ENCODE data around the gene TXK. TPM values are rescaled to one million over a fixed set of nuclear protein-coding genes. Genes with fewer than 3 reads are reported as not detected.

TXK gene
- total RNA-seq, 1 experiment from 2014 or later = 0.39 TPM

GRCh38 chr4:48051078-48051477, 83.0 kb downstream of the TXK start:
- no peaks in the 10 kb centered on the region for H4K20me1 ChIP-seq (ENCODE audit: control insufficient read depth, insufficient read depth, insufficient read length)
- H3K27ac Mint-ChIP-seq = no peak overlapping the region
- no peak overlapping the region for H3K56ac ChIP-seq (ENCODE audit: insufficient read length, low read depth, low read length)
- no peak overlapping the region for H3K4me2 ChIP-seq (ENCODE audit: insufficient read depth, insufficient read length, low read length)
- H2BK5ac ChIP-seq (ENCODE audit: insufficient read length, low read length) = no peak overlapping the region
- H3K27ac ChIP-seq (ENCODE audit: insufficient read length, low read depth, low read length) = no peak overlapping the region
- H2BK20ac ChIP-seq (ENCODE audit: low read depth, low read length, poor library complexity, severe bottlenecking) = no peak overlapping the region
- H4K5ac ChIP-seq (ENCODE audit: insufficient read length, low read depth, low read length) = no peak overlapping the region
- H3K14ac ChIP-seq (ENCODE audit: insufficient read depth, low read length) = no peak overlapping the region
- H3T11ph ChIP-seq (ENCODE audit: low read length) = no peak overlapping the region
- no peak overlapping the region for H2AFZ ChIP-seq (ENCODE audit: low read length)
- H3K36me3 Mint-ChIP-seq (ENCODE audit: insufficient read depth in 1 of 3, low read depth in 3 of 3) = peaks cover 0 to 2% (median 1%) of the 10 kb centered on the region in 3 experiments; a peak in 2 of 7 replicates
- H3K4me1 Mint-ChIP-seq = peaks cover 3 to 5% of the 10 kb centered on the region in 2 experiments; a peak in 3 of 4 replicates
- no peak overlapping the region for H2BK15ac ChIP-seq (ENCODE audit: low read depth, low read length)
- H3K79me2 ChIP-seq (ENCODE audit: insufficient read depth, low read length) = no peaks in the 10 kb centered on the region
- no peak for DNase-seq
- peaks cover 0 to 2% of the 10 kb centered on the region in 2 experiments; a peak in 1 of 5 replicates for H3K9me3 Mint-ChIP-seq
- no peak overlapping the region for H2BK120ac ChIP-seq (ENCODE audit: low read depth, low read length, poor library complexity, severe bottlenecking)
- no peak overlapping the region for H3K4ac ChIP-seq (ENCODE audit: low read depth, low read length)
- peaks cover 2% of the 10 kb centered on the region; the same call in 1 of the 2 replicates for H3K27me3 Mint-ChIP-seq (ENCODE audit: low read depth)
- no peaks in the 10 kb centered on the region for H3K27me3 ChIP-seq (ENCODE audit: insufficient read depth, low read length)
- H3K4me3 Mint-ChIP-seq = no peak overlapping the region
- no peak overlapping the region for H4K91ac ChIP-seq (ENCODE audit: insufficient read length, low read depth, low read length)
- H3K9ac ChIP-seq (ENCODE audit: extremely low read depth, insufficient read length, low read length) = no peak overlapping the region
- no peaks in the 10 kb centered on the region for H3K79me1 ChIP-seq (ENCODE audit: insufficient read depth, low read depth, low read length, poor library complexity, severe bottlenecking)
- WGBS (ENCODE audit: extremely low coverage, insufficient read length, low lambda C conversion rate) = no CpG with 5 or more reads among the region's 1 CpG
- H3K18ac ChIP-seq (ENCODE audit: insufficient read length, low read depth, low read length) = no peak overlapping the region
- no peak overlapping the region for H3K23ac ChIP-seq (ENCODE audit: insufficient read length, low read depth, low read length)
- no peak overlapping the region for H4K8ac ChIP-seq (replicated peaks; ENCODE audit: insufficient read length, low read depth, low read length)
- no peaks in the 10 kb centered on the region for H3K9me3 ChIP-seq (ENCODE audit: control insufficient read depth, low read depth, low read length)
- H3K4me1 ChIP-seq (ENCODE audit: insufficient read depth, low read length) = no peaks in the 10 kb centered on the region
- H2AK5ac ChIP-seq (ENCODE audit: insufficient read length, low read length) = no peak overlapping the region
- no peak overlapping the region for H2BK12ac ChIP-seq (ENCODE audit: insufficient read length, low read depth, low read length)
- TF ChIP-seq, protein P1, sequence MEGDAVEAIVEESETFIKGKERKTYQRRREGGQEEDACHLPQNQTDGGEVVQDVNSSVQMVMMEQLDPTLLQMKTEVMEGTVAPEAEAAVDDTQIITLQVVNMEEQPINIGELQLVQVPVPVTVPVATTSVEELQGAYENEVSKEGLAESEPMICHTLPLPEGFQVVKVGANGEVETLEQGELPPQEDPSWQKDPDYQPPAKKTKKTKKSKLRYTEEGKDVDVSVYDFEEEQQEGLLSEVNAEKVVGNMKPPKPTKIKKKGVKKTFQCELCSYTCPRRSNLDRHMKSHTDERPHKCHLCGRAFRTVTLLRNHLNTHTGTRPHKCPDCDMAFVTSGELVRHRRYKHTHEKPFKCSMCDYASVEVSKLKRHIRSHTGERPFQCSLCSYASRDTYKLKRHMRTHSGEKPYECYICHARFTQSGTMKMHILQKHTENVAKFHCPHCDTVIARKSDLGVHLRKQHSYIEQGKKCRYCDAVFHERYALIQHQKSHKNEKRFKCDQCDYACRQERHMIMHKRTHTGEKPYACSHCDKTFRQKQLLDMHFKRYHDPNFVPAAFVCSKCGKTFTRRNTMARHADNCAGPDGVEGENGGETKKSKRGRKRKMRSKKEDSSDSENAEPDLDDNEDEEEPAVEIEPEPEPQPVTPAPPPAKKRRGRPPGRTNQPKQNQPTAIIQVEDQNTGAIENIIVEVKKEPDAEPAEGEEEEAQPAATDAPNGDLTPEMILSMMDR (conservative IDR thresholded peaks at IDR 0.05) = no peak
- no peaks in the 10 kb centered on the region for H3K23me2 ChIP-seq (ENCODE audit: insufficient read length, low read depth, low read length, poor library complexity, severe bottlenecking)

Measured in H9 (cell line).